Liver (tissue), 3 donors: ENCODE results near the gene FAM72C.
"Not testable (repeated sequence)": the region's sequence is repeated elsewhere in the genome, so short reads cannot be mapped to it uniquely, and the experiment has no call there.

ENCODE experiments used
- CTCF ChIP-seq: fragments of 150-350 bp; IDR thresholded peaks from 2 replicates; pipeline ENCODE4 v1.5.1; 2017; ENCODE audit warnings: improper control_type of control experiment, low read depth, low read length; ENCODE audit not compliant: missing input control
- GABPA ChIP-seq, 2 donors: IDR thresholded peaks in 1 of 2; conservative IDR thresholded peaks in 1 of 2; 2 replicates each; pipeline ENCODE4 v1.6.1; 2016; ENCODE audit warnings: antibody characterized with exemption in 2 of 2, mild to moderate bottlenecking in 1 of 2, moderate library complexity in 1 of 2
- MAX ChIP-seq: IDR thresholded peaks from 2 replicates; pipeline ENCODE4 v1.6.1; 2016; ENCODE audit warnings: antibody characterized with exemption
- YY1 ChIP-seq: IDR thresholded peaks from 2 replicates; pipeline ENCODE4 v1.6.1; 2016; ENCODE audit warnings: antibody characterized with exemption, mild to moderate bottlenecking
- TF ChIP-seq, protein P1 (sequence below): IDR thresholded peaks from 2 replicates; pipeline ENCODE4 v1.6.1; 2016; ENCODE audit warnings: antibody characterized with exemption, mild to moderate bottlenecking
- TF ChIP-seq, protein P2 (sequence below): IDR thresholded peaks from 2 replicates; pipeline ENCODE4 v1.6.1; 2016; ENCODE audit warnings: antibody characterized with exemption
- donor health status: healthy.
- donor health status: healthy.

DNA sequence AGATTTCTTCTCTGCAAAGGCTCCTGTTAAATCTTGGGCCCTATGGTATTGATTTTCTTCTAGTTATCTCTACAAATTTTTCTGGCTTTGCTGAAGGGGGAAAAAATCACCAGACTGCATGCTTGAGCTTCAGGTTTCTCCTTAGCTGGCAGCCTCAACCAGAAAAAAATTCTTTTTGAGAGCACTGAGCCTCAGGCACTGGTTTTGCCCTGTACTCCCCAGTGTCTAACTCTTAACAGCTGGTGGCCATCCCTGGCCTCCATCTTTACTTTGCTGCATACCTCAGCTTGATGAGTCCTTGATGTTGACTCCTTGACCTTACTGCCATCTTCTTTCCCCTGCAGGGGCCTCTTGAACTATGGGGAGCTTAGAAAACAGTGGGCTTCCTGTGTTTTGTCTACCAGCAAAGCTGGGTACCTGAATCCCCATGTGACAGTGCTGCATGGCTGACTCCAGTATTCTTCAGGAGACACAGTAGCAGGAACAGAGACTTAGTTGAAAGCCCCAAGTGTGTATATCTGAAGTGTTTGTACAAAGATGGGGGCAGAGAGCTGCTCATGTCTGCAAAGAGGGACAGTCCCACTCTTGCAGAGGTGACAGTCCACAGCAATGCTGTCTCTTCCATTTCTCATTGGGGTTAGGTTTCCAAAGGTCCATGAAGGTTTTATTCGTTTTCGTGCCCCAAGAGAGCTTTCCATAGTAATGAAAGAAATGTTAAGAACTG, 31.7 kb upstream of the FAM72C start:
- TF ChIP-seq CTCF; YY1; GABPA (IDR thresholded peaks at IDR 0.05 in 1 of 2, conservative IDR thresholded peaks at IDR 0.05 in 1 of 2); MAX: not testable (repeated sequence)
- TF ChIP-seq, protein P1, sequence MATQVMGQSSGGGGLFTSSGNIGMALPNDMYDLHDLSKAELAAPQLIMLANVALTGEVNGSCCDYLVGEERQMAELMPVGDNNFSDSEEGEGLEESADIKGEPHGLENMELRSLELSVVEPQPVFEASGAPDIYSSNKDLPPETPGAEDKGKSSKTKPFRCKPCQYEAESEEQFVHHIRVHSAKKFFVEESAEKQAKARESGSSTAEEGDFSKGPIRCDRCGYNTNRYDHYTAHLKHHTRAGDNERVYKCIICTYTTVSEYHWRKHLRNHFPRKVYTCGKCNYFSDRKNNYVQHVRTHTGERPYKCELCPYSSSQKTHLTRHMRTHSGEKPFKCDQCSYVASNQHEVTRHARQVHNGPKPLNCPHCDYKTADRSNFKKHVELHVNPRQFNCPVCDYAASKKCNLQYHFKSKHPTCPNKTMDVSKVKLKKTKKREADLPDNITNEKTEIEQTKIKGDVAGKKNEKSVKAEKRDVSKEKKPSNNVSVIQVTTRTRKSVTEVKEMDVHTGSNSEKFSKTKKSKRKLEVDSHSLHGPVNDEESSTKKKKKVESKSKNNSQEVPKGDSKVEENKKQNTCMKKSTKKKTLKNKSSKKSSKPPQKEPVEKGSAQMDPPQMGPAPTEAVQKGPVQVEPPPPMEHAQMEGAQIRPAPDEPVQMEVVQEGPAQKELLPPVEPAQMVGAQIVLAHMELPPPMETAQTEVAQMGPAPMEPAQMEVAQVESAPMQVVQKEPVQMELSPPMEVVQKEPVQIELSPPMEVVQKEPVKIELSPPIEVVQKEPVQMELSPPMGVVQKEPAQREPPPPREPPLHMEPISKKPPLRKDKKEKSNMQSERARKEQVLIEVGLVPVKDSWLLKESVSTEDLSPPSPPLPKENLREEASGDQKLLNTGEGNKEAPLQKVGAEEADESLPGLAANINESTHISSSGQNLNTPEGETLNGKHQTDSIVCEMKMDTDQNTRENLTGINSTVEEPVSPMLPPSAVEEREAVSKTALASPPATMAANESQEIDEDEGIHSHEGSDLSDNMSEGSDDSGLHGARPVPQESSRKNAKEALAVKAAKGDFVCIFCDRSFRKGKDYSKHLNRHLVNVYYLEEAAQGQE = not testable (repeated sequence)
- TF ChIP-seq, protein P2, sequence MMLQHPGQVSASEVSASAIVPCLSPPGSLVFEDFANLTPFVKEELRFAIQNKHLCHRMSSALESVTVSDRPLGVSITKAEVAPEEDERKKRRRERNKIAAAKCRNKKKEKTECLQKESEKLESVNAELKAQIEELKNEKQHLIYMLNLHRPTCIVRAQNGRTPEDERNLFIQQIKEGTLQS = not testable (repeated sequence)
